HPDE6-E6E7 (cell line): ENCODE measurements around the gene ABTB2.

Experiments
- DNase-seq: peaks from one replicate; pipeline ENCODE4 v3.0.0; 2011; ENCODE audit warnings: missing footprints; ENCODE audit errors: extremely low spot score

Gene ABTB2

DNA sequence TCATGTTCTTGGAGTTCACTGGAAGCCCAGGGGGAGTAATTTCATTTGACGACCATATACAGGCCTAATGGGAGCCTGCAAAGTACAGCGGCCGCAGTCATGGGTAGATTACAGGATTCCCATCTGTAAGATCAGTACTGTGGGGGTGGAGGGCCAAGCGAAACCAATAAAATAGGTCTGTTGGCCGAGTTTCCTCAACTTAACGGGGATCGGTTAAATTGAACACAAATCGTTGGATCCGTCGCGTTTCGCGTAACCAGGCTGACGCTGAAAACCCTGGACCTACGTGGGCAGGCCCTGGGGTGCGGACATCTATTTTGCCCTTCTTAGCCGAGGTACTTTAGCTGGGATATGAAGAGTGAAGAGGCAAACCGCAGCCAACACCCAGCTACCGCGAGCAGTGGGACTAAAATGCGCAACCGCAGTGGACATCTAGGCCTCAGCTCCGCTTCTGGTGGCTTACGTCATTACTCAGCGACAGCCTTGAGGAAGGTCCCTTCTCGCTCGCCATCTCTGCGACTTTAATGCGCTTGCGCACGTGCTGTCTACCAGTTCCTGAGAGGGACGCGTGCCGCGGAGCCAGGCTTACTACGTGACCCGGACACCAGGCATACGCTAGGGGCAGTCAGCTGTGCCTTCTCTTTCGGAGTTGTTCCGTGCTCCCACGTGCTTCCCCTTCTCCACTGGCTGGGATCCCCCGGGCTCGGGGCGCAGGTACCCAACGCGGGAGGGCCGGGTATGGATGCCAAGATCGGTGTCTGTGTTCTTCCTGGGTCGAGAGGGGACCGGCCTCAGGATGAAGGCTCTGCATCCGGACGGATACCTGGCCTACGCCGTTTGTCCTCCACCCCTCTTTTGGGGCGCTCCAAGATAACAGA lies 252.5 kb downstream of the ABTB2 start, which contains the start of gene NAT10:
NAT10 (plus strand) TSS at position 551 of the 878 bp plus-strand sequence. CDS start 2,597 bp downstream, outside the sequence.
- peak; percentile 96 for DNase-seq

GRCh38 chr11:34104680-34105078 lies 253.1 kb downstream of the ABTB2 start:
- no peak for DNase-seq
